ENCODE data around the gene TMIGD3. TPM values are rescaled to one million over a fixed set of nuclear protein-coding genes. Genes with fewer than 3 reads are reported as not detected.

Gene TMIGD3
- total RNA-seq, 2 donors from 2014 or later = 1.0 TPM; not detected in 1

- WGBS, 2 donors = 75 to 83% methylated on average over 9 of the region's 9 CpGs
- DNase-seq (peak in 2 of 4 donors; percentile 7 to 42), ATAC-seq (no peak)
- no peak overlapping the region for H3K27ac ChIP-seq
- H3K36me3 ChIP-seq (replicated peaks in 1 of 2; ENCODE audit: insufficient read depth in 1 of 2, low read depth in 2 of 2) = peaks cover 0 to 29% of the 10 kb centered on the region in 2 donors
- TF ChIP-seq CTCF (IDR thresholded peaks at IDR 0.05) (peak in 5 of 7 experiments; percentile 7 to 20 (median 14)), POLR2A (IDR thresholded peaks at IDR 0.05) (no peak)
- H3K4me1 ChIP-seq = peaks cover 5% of the 10 kb centered on the region
- no peaks in the 10 kb centered on the region for H3K9me3 ChIP-seq
- H3K27me3 ChIP-seq = no peaks in the 10 kb centered on the region
- no peak overlapping the region for H3K4me3 ChIP-seq
- intact Hi-C loops (cut with DNase I) = no loop called here
Measured at GRCh38 chr1:111441573-111442192, 61.8 kb downstream of the TMIGD3 start.

GRCh38 chr1:111439461-111440351 is 63.7 kb downstream of the TMIGD3 start:
- H3K36me3 ChIP-seq (replicated peaks in 1 of 2; ENCODE audit: insufficient read depth in 1 of 2, low read depth in 2 of 2) = peaks cover 0 to 29% of the 10 kb centered on the region in 2 donors
- no peak for DNase-seq
- no peaks in the 10 kb centered on the region for H3K9me3 ChIP-seq
- no peaks in the 10 kb centered on the region for H3K27me3 ChIP-seq
- no peak overlapping the region for H3K27ac ChIP-seq
- no peak for ATAC-seq
- TF ChIP-seq POLR2A (IDR thresholded peaks at IDR 0.05) (no peak), CTCF (IDR thresholded peaks at IDR 0.05) (no peak)
- WGBS, 2 donors = 84 to 87% methylated on average over 3 of the region's 3 CpGs
- H3K4me3 ChIP-seq = no peak overlapping the region
- no peaks in the 10 kb centered on the region for H3K4me1 ChIP-seq
- intact Hi-C loops (cut with DNase I) = no loop called here

- peaks cover 0 to 17% of the 10 kb centered on the region in 2 donors for H3K36me3 ChIP-seq (replicated peaks in 1 of 2; ENCODE audit: insufficient read depth in 1 of 2, low read depth in 2 of 2)
- WGBS, 2 donors = 57 to 65% methylated on average over 3 of the region's 3 CpGs
- no peak for ATAC-seq
- H3K27me3 ChIP-seq = no peaks in the 10 kb centered on the region
- no peaks in the 10 kb centered on the region for H3K4me1 ChIP-seq
- intact Hi-C loops (cut with DNase I) = no loop called here
- H3K27ac ChIP-seq = no peak overlapping the region
- no peak for DNase-seq
- no peaks in the 10 kb centered on the region for H3K9me3 ChIP-seq
- TF ChIP-seq CTCF (IDR thresholded peaks at IDR 0.05) (no peak), POLR2A (IDR thresholded peaks at IDR 0.05) (no peak)
- H3K4me3 ChIP-seq = no peak overlapping the region
Measured at GRCh38 chr1:111436726-111437125, 66.7 kb downstream of the TMIGD3 start.

Small RNAs within 50 kb of the gene (small RNA-seq; reads per million reads assigned to genes)
- gene RF00019 = not detected
- gene RNU6-792P = not detected

Other genes with a start within 250 kb of the TMIGD3 start
- gene CHIA, start 212.8 kb downstream of the TMIGD3 start, total RNA-seq = not detected
- gene OVGP1, start 75.9 kb downstream of the TMIGD3 start, total RNA-seq = 1 to 10 TPM; 1.6 to 3.4 TPM
- gene WDR77, start 54.4 kb downstream of the TMIGD3 start, total RNA-seq = 10 to 100 TPM; 14.8 to 18.2 TPM
- 10 to 100 TPM; 55.0 to 91.0 TPM for gene ATP5PB, start 54.2 kb downstream of the TMIGD3 start, total RNA-seq
- 1 to 10 TPM; 5.3 to 6.0 TPM for gene C1orf162, start 29.6 kb downstream of the TMIGD3 start, total RNA-seq
- 1 to 10 TPM; 1.6 to 3.6 TPM for gene ADORA3, start within 50 bp of the TMIGD3 start, total RNA-seq
- 10 to 100 TPM; 16.2 to 16.6 TPM for gene RAP1A, start 116.2 kb upstream of the TMIGD3 start, total RNA-seq
- gene INKA2, start 235.8 kb upstream of the TMIGD3 start, total RNA-seq = 1 to 10 TPM in 1 of 2 donors, not detected in 1; 1.0 TPM